Activated CD8-positive, alpha-beta memory T cell treated with anti-CD3 and anti-CD28 coated beads, Interleukin-2, amount 50 U/mL, for 1 hour (primary cell): ENCODE measurements around the gene SAMSN1.
"Not testable (repeated sequence)": the region's sequence is repeated elsewhere in the genome, so short reads cannot be mapped to it uniquely, and the experiment has no call there.

ENCODE experiments used
- DNase-seq: peaks from one replicate; pipeline ENCODE4 v3.0.0-alpha.2; 2020; ENCODE audit errors: extremely low read depth

The SAMSN1 gene

GRCh38 chr21:14566894-14567293 lies 20.8 kb upstream of the SAMSN1 start:
- no peak for DNase-seq

DNA sequence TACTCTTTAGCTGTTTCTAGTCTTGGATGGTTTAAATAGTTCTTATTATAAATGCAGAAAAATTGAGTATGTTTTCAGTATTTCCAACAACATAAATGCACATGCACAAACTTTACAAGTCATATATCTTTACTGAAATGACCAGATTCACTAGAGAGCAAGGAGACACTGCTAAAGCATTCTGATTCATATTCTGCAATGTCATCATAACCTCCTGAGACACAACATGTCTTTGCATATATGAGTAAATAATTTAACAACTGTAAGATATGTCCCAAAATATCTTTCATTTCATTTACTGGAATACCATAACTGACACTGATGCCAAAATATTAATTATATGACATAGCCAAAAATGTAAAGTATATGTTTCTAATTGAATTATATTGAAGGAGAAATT lies 16.8 kb upstream of the SAMSN1 start:
- DNase-seq = no peak

- no peak for DNase-seq
These were observed 14.4 kb upstream of the SAMSN1 start for GRCh38 chr21:14560555-14560954.

DNA sequence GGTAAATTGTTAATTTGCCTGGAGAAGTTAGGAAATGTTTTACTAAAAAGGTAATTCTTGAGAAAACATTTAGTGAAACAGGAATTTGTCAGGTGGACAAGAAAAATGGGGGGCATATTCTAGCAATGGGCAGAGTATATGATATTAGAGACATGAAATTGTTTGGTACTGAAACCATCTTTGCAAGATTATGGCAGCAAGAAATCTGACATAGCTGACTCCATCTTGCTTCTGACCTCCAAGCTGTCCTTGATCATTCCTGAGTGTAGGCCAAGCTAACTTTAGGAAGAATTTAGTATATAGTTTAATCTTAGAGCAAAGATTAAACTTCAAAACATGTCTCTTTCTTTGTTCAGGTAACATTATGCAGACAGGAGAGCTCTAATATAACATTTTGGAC lies 14.0 kb upstream of the SAMSN1 start:
- no peak for DNase-seq

GRCh38 chr21:14559102-14559501 lies 13.0 kb upstream of the SAMSN1 start:
- DNase-seq = no peak

GRCh38 chr21:14557413-14557812 lies 11.3 kb upstream of the SAMSN1 start:
- no peak for DNase-seq

- DNase-seq = no peak
These were observed 8.8 kb upstream of the SAMSN1 start for GRCh38 chr21:14554948-14555347.

DNA sequence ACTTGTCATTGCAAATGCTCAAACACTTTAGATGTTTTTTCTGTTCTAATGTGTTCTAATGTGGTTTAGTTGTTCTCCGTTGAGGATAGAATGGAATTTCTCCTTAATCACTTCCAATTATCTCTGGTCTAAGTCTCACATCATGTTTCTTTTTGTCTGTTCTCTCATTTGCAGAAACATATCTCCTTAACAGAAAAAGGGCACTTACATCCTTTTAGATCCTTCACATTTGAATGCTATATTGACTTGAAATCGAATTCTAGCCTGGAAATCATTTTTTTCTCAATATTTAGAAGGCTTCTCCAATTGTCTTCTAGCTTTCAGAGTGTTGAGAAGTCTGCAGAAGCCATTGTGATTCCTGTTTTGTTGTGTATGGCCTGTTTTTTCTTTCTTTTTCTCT lies 7.3 kb upstream of the SAMSN1 start:
- no peak for DNase-seq

DNA sequence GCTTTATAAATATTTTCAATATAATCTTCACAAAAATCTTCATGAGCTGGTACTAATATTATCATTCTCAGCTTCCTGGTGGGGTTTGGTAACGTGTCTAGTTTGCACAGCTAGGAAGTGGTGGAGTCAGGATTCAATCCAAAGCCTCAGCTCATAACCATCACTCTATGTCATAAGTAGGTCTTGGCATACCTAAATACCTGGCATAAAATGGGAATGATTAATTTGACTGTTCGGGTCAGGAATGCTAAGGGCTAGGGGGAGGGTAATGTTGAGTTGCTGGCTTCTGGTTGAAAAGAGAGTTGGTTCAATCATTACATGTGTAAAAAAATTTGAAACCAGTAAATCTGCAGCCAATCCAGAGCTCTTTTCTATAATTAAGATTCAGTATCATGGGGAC lies 5.6 kb upstream of the SAMSN1 start:
- DNase-seq = no peak

GRCh38 chr21:14550135-14550534 lies 4.0 kb upstream of the SAMSN1 start:
- no peak for DNase-seq

- DNase-seq = no peak
These were observed 2.7 kb upstream of the SAMSN1 start for GRCh38 chr21:14548779-14549178.

- no peak for DNase-seq
These were observed 1.9 kb upstream of the SAMSN1 start for GRCh38 chr21:14547834-14548513.

GRCh38 chr21:14546719-14547118 lies 604 bp upstream of the SAMSN1 start:
- DNase-seq = not testable (repeated sequence)

DNA sequence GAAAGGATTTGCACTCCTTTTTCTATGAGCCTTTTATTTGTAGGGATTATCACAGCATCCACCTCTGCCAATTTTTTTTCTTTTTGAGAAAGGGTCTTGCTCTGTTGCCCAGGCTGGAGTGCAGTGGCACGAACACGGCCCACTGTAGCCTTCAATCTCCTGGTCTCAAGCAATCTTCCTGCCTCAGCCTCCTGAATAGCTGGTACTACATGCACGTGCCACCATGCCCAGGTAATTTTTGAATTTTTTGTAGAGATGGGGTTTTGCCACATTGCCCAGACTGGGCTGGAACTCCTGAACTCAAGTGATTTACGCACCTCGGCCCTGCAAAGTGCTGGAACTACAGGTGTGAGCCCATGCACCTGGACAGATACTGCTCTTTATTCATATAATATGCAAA lies 2.1 kb downstream of the SAMSN1 start:
- DNase-seq = no peak

DNA sequence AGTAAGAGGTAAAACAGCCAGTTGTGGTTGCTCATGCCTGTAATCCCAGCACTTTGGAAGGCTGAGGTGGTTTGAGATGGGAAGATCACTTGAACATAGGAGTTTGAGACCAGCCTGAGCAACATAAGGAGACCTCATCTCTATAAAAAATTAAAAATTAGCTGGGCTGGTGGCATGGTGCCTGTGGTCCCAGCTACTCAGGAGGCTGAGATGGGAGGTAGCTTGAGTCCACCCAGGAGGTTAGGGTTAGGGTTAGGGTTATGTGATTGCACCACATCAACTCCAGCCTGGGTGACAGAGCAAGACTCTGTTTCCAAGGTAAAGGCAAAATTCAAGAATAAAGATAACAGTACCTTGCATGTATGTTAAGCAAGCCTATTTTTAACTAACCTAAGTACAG lies 3.5 kb downstream of the SAMSN1 start:
- DNase-seq = no peak

GRCh38 chr21:14541841-14542490 lies 4.1 kb downstream of the SAMSN1 start:
- DNase-seq = no peak

DNA sequence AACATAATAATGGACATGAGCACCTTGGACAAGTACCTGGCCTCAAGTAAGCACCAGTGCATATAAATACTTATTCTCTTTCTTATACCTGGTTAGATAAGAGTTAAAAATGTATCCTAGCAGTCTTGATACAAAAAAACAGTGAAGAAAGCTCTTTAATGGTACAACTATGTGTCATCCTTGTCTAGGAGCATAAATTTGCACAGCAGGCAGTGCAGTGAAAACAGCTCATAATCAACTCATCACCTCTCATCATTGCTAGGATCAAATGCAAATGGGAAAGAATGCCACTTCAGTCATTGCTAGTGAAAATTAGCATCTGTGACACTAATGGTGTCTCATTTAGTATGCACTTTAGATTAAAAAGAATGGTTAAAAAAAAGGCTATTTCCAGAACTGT lies 7.6 kb downstream of the SAMSN1 start:
- no peak for DNase-seq

DNA sequence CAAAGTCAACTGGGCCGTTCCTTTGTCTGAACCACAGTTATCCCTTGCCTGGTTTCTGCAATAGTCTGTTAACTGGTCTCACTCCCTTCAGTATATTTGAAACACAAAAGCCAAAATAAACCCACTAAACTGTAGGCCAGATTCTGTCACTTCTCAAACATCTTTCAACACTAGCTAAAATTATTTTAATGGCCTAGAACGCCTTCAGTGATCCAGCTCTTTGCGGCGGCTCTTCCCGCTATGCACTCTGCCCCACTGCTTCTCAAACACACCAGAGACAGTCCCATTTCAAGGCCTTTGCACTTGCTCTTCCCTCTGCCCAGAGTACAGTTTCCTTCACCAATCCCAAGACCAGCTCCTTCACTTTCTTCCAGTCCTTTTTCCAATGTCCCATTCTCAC lies 9.2 kb downstream of the SAMSN1 start:
- DNase-seq = no peak

DNA sequence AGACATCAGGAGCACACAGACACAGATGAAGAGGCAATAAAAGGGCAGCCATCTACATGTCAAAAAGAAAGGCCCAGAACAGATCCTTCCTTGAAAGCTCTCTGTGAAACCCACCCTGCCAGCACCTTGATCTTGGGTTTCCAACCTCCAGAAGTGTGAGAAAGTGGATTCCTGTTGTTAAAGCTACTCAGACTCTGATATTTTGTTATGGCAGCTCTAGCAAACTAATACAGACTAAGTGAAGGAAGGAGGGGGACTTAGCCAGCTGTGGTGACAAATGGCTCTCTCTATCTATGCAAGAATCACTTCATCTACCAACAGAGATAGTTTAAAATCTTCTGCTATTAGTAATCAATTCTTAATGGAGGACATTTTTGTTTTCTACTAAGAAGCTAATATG lies 10.4 kb downstream of the SAMSN1 start:
- no peak for DNase-seq

GRCh38 chr21:14533499-14534428 lies 12.4 kb downstream of the SAMSN1 start:
- DNase-seq = no peak

DNA sequence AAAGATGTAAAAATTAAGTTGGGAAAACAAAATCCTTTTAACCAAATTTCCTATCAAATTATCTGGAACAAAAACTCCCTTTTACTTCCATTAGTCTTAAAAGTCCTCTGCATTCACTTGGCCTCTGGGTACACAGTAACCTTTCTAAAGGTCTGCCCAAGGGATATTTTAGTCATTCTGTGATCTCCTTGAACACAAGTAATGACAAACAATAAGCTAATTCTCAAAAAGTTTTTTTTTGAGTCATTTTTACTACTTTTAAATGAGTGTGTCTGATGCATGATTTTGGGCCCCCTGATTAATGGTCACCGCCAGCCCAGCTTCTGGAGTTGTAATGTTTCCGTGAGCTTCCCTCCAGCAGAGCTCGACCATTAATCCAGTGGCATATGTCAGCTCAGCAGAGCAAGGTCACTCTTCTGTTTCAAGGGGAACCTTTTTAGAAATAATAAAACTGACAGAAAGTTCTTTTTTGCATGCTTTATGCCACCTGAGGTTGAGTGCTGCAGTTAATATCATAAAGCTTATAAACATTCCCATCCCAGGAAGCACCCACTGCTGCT lies 14.3 kb downstream of the SAMSN1 start:
- no peak for DNase-seq

GRCh38 chr21:14530592-14530991 lies 15.5 kb downstream of the SAMSN1 start:
- no peak for DNase-seq
